NCI-H460 (cell line): ENCODE results near the gene FERMT1. TPM values are rescaled to one million over a fixed set of nuclear protein-coding genes. Genes with fewer than 3 reads are reported as not detected.
"Not testable (repeated sequence)": the region's sequence is repeated elsewhere in the genome, so short reads cannot be mapped to it uniquely, and the experiment has no call there.

ENCODE experiments used
- DNase-seq: peaks from one replicate; pipeline ENCODE4 v3.0.0-alpha.2; 2016; ENCODE audit warnings: low read depth; ENCODE audit errors: extremely low read depth
- total RNA-seq: library from RNA; depleted of rRNA; stranded (reverse); fragments of >200 nt; shearing (Covaris generic); gene quantifications from 2 replicates; pipeline ENCODE4 v1.2.3, GENCODE V29; 2014

Gene FERMT1
- total RNA-seq, 1 experiment from 2014 or later = 12.9 TPM

DNA sequence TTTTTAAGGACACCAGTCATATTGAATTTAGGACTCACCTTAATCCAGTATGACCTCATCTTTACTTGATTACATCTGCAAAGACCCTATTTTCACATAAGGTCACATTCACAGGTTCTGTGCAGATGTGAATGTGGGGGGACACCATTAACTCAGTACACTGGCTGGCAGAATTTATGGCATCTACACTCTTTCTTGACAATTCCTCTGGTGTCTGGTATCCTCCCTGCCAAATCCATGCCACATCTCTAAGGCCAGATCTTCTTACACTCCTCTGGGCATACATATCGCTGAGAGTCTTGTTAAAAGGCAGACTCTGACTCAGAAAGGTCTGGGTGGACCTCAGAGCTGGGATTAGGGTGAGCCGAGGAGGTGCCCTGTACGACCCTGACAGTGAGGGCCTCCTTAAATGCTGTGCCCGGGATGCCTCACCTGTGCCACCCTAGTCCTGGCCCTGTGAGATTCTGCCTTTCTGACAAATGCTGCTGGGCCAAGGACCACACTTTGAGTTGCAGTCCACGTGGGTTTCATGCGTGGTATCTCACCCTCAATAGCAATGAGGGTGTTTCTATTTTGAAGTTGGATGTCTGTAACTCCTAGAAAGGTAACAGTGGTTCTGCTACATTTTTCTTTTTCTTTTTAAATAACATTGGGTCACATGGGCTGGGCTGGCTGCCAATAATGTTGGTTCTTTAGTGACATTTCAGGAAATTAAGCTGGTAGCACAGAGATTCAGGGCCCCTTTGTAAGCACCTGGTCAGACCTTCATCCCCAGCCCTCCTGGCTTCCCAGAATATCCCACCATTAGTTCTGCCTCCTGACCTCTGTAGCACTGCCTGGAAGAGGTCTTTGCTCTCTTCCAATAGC lies 51.8 kb downstream of the FERMT1 start:
- no peak for DNase-seq

DNA sequence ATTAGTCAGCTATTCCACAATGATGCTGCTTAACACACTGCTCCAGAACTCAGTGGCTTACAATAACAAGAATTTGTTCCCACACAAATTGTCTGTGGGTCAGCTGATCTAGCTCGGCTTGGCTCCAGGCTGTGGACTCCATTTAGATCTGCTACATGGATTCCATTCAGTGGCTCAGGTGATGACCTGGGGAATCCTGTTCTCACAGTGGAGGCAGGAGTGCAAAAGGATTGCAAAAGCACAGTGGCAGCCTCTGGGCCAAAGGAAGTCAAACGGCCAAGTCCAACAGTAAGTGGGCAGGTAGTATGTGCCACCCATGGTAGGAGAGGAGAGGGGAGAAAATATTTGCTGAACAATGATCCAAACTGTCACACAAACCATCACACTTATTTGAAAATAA lies 53.2 kb downstream of the FERMT1 start:
- DNase-seq = no peak

- DNase-seq = no peak
These were observed 55.0 kb downstream of the FERMT1 start for GRCh38 chr20:6067763-6068318.

- no peak for DNase-seq
These were observed 56.2 kb downstream of the FERMT1 start for GRCh38 chr20:6066582-6066981.

DNA sequence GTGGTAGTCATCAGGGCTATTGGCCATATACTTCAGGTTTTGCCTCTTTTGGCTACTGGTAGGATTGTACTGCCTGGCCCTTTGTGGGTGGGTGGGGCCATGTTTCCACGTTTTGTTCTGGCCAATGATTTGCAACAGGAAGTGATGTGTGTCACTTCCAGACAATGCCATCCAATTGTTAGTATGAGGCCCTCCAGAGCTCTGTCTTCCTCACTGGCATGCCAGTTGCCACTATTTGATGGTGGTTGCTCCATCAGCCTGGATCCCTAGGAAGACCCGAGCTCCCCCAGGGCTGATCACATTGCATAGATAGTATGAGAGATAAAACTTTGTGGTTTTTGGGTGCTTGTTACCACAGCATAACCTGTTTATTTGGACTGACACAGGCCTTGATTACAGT lies 61.3 kb downstream of the FERMT1 start:
- DNase-seq = no peak

DNA sequence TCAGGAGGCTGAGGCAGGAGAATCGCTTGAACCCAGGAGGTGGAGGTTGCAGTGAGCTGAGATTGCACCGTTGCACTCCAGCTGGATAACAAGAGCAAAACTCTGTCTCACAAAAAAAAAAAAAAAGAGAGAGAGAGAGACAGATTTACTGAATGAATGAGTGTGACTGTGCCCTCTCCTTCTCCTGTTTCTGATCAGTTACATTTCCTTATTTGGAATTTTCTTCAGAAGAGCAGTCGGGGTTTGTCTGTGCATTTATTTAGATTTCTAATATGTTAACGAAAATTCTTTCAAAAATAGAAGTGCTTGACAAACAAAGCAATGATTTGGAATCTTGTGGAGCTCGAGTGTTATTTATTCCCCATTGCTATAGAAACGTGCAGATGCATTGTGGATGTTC lies 62.6 kb downstream of the FERMT1 start:
- no peak for DNase-seq

DNA sequence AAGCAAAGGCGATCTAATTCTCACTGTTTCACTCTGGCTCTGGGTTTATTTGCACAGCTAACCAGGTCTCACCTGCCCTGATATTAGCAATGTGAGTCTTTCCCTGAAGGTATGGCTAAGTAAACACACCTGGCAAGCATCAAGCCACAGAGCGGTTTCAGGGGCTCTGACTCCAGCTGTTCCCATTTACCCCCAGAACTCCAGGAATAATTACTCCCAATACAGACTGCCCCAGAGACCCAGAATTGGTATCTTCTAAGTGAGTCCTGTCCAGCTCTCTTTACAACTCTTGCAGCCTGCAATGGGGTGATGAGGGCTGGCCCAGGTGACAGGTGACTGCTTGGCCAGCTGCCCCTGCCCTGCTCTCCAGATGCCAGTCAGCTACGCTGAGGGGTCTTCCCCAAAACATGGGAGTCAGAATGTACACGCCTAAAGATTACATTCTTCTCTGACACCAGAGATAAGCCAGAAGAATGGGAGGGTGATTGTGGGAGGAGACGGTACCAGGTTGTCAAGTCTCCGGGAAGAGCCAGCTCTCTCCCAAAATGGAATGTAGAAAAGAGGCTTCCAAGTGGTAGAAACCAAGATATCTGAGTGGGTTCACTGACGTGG lies 64.0 kb downstream of the FERMT1 start:
- no peak for DNase-seq

GRCh38 chr20:6057691-6058090 lies 65.1 kb downstream of the FERMT1 start:
- no peak for DNase-seq

- DNase-seq = no peak
These were observed 65.7 kb downstream of the FERMT1 start for GRCh38 chr20:6057139-6057538.

- no peak for DNase-seq
These were observed 66.8 kb downstream of the FERMT1 start for GRCh38 chr20:6055981-6056569.

- DNase-seq = no peak
These were observed 67.6 kb downstream of the FERMT1 start for GRCh38 chr20:6055161-6055783.

DNA sequence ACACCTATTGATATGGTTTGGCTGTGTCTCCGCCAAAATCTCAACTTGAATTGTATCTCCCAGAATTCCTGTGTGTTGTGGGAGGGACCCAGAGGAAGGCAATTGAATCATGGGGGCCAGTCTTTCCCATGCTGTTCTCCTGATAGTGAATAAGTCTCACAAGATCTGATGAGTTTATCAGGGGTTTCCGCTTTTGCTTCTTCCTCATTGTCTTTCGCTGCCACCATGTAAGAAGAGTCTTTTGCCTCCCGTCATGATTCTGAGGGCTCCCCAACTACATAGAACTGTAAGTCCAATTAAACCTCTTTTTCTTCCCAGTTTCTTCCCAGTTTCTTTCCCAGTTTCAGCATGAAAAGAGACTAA lies 68.2 kb downstream of the FERMT1 start:
- DNase-seq = not testable (repeated sequence)

- no peak for DNase-seq
These were observed 68.8 kb downstream of the FERMT1 start, which contains the start of gene LRRN4 for GRCh38 chr20:6053776-6054688. Gene LRRN4 (minus strand): TSS chr20:6054060. CDS start chr20:6052799, 1,261 bp downstream.

- no peak for DNase-seq
These were observed 69.6 kb downstream of the FERMT1 start for GRCh38 chr20:6053064-6053775.

DNA sequence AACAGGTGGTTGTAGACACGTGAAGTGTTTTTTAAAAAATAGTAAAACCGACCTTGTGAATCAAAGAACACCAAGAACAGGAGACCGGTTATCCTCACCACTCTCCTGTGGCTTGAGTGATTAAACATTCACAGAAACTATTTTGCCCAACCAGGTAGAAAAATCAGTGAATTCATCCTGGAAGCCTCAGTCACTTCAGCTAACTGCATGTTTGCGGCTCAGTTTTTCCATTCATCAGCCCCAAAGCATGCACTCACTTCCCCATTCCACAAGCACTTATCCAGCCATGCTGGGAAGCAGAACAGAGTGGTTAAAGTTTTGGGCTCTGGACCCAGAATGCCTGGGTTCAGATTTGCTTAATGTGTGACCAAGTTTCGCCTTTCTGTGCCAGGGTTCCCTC lies 71.3 kb downstream of the FERMT1 start:
- DNase-seq = no peak

- no peak for DNase-seq
These were observed 74.4 kb downstream of the FERMT1 start for GRCh38 chr20:6048391-6048790.

DNA sequence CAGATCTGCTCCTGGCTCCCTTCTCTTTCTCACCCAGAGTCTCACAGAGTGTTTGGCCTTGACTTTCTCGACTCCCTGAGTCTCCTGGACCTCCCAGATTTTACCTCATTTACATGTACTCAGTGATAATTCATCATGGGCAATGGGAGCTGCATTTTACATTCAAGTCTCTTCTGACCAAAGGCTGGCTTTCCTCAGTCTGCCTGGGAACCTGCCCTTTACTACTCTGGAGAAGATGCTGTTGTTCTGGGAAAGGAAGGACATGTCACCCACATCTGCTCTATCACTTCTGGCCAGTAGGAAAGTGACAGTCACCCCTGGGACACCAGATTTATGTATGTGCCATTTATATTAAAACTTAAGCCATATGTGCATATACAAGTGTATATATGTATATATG lies 76.4 kb downstream of the FERMT1 start:
- no peak for DNase-seq

GRCh38 chr20:6045566-6045965 lies 77.3 kb downstream of the FERMT1 start:
- DNase-seq = no peak

- no peak for DNase-seq
These were observed 78.7 kb downstream of the FERMT1 start for GRCh38 chr20:6044115-6044514.
